Measurements from ENCODE around the gene TMBIM4. TPM values are rescaled to one million over a fixed set of nuclear protein-coding genes. Genes with fewer than 3 reads are reported as not detected.

Gene TMBIM4
- total RNA-seq, 2 experiments from 2014 or later, result 24.1 to 24.2 TPM

- no peaks in the 10 kb centered on the region for H3K36me3 ChIP-seq (ENCODE audit: insufficient read depth, low read length)
- H3K4me3 Mint-ChIP-seq, result no peak overlapping the region
- ATAC-seq (ENCODE audit: poor library complexity) (no peak), DNase-seq (no peak)
- H3K27ac ChIP-seq (ENCODE audit: low read depth in 1 of 2, low read length in 2 of 2), result no peak overlapping the region
- intact Hi-C loops (cut with DNase I, micrococcal nuclease), result loop anchor here in 1 of 2 experiments (2.0 kb wide), 1 partner anchor 1197 kb away; no protein-coding TSS in a partner anchor
- no peak overlapping the region for H3K27ac Mint-ChIP-seq
- POLR2A ChIA-PET, result no interaction called here
- H3K4me3 ChIP-seq (ENCODE audit: low read length), result no peak overlapping the region
- H3K36me3 Mint-ChIP-seq (ENCODE audit: low read depth), result no peaks in the 10 kb centered on the region
- H3K9me3 ChIP-seq (ENCODE audit: control insufficient read depth in 1 of 2, insufficient read depth in 1 of 2, low read length in 2 of 2), result peaks cover 0 to 10% of the 10 kb centered on the region in 2 experiments
- H3K9me3 Mint-ChIP-seq, result no peaks in the 10 kb centered on the region
- CTCF ChIA-PET, result interaction anchor here (1.0 kb wide), 1 partner anchor 12 kb away, joined by 3 read pairs; no protein-coding TSS in a partner anchor
- H3K27me3 ChIP-seq (ENCODE audit: control insufficient read depth in 1 of 2, insufficient read depth in 2 of 2, low read length in 2 of 2), result peaks cover 2 to 9% of the 10 kb centered on the region in 2 experiments
- H3K27me3 Mint-ChIP-seq, result peaks cover 41% of the 10 kb centered on the region
- no peaks in the 10 kb centered on the region for H3K4me1 Mint-ChIP-seq (ENCODE audit: low read depth)
- H3K4me1 ChIP-seq (ENCODE audit: insufficient read depth, low read length), result no peaks in the 10 kb centered on the region
- TF ChIP-seq CTCF (IDR thresholded peaks at IDR 0.05), result no peak
Measured at GRCh38 chr12:66085998-66086397, 83.8 kb downstream of the TMBIM4 start.

Other genes with a start within 250 kb of the TMBIM4 start
- gene LLPH, start 39.2 kb downstream of the TMBIM4 start, total RNA-seq, result 10 to 100 TPM; 27.3 to 31.0 TPM
- under 1 TPM; 0.59 to 0.74 TPM for gene IRAK3, start 19.2 kb upstream of the TMBIM4 start, total RNA-seq
- 10 to 100 TPM; 33.8 to 35.8 TPM for gene HELB, start 132.5 kb upstream of the TMBIM4 start, total RNA-seq